ENCODE results near the gene ZNF438.

Gene ZNF438

DNA sequence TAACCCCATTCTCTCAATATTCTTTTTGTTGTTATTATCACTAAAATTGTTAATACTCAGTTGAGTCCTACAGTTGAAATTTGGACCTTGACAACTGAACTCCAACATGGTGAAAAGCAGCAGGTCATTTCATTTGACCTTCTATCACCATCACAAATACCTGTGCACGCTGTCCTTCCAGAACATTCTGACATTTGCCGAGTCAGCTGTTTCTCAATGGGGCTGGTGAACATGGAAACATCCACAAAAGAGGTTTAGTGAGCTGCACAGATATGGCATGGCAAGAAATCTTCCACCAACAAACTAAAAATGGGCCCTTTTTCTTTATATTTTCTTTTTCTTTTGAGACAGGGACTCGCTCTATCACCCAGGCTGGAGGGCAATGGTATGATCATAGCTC is 169.7 kb downstream of the ZNF438 start:
- no peak overlapping the region for H3K4me3 Mint-ChIP-seq
- H3K4me1 Mint-ChIP-seq (ENCODE audit: low read depth), result no peaks in the 10 kb centered on the region
- no peaks in the 10 kb centered on the region for H3K27me3 Mint-ChIP-seq
- no peaks in the 10 kb centered on the region for H3K9me3 Mint-ChIP-seq (ENCODE audit: low read depth)
- H3K36me3 Mint-ChIP-seq, result no peaks in the 10 kb centered on the region
- no peak overlapping the region for H3K27ac Mint-ChIP-seq

DNA sequence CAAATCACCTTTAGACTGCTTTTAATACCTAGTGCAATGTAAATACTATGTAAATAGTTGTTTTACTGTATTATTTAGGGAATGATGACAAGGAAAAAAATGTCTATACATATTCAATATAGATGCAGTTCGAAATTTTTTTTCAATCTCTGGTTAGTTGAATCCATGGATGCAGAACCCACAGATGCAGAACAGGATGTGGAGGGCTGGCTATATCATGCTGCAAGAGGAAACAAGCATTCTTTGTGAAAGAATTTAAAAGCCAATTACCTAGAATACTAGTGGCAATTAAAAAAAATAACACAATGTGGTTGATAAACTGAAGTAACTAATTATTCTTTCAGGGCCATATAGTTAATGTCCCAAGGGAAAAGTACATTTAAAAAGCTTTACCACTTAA is 170.4 kb downstream of the ZNF438 start:
- no peaks in the 10 kb centered on the region for H3K27me3 Mint-ChIP-seq
- H3K4me3 Mint-ChIP-seq, result no peak overlapping the region
- no peak overlapping the region for H3K27ac Mint-ChIP-seq
- H3K9me3 Mint-ChIP-seq (ENCODE audit: low read depth), result no peaks in the 10 kb centered on the region
- H3K36me3 Mint-ChIP-seq, result no peaks in the 10 kb centered on the region
- no peaks in the 10 kb centered on the region for H3K4me1 Mint-ChIP-seq (ENCODE audit: low read depth)

DNA sequence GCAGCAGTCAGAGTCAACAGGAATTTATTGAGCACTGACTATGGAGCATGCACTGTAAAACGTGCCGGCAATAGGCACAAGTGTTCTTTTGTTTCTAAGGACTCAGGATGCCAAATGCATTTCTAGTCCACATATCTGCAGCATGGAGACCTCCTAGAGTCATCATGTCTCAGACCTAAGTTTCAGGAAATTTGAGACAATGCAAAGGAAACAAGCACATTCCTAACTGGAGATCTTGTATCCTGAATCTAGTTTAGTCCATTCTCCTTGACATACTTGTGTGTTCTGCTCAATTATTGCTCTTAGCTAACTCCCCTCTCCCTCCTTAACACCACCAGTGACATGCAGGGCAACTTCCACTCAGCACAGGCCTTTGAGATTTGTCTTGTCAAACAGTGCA is 173.2 kb downstream of the ZNF438 start:
- no peak overlapping the region for H3K4me3 Mint-ChIP-seq
- H3K4me1 Mint-ChIP-seq (ENCODE audit: low read depth), result no peaks in the 10 kb centered on the region
- H3K9me3 Mint-ChIP-seq (ENCODE audit: low read depth), result no peaks in the 10 kb centered on the region
- H3K36me3 Mint-ChIP-seq, result peaks cover 3% of the 10 kb centered on the region
- no peaks in the 10 kb centered on the region for H3K27me3 Mint-ChIP-seq
- no peak overlapping the region for H3K27ac Mint-ChIP-seq

DNA sequence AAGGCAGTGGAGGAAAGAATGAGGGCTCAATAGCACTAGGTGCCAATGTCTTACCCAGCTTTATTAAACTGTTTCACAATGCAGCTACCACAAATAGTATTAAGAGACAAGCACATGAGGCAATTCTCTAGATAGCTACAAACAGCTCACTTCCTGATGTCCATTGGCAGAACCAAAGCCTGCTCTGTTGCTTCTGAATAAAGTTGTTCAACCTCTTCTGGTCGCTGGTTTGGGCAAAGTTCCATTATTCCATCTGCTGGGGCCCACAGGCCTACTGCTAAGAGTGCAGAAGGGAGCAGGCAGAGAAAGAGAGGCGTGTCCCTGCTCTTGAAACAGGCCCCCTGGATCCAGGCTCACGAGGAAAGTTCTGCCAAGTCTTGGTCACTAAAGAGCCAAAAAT is 173.9 kb downstream of the ZNF438 start:
- peaks cover 3% of the 10 kb centered on the region for H3K36me3 Mint-ChIP-seq
- H3K4me3 Mint-ChIP-seq, result no peak overlapping the region
- no peaks in the 10 kb centered on the region for H3K9me3 Mint-ChIP-seq (ENCODE audit: low read depth)
- H3K4me1 Mint-ChIP-seq (ENCODE audit: low read depth), result no peaks in the 10 kb centered on the region
- H3K27ac Mint-ChIP-seq, result no peak overlapping the region
- H3K27me3 Mint-ChIP-seq, result no peaks in the 10 kb centered on the region

DNA sequence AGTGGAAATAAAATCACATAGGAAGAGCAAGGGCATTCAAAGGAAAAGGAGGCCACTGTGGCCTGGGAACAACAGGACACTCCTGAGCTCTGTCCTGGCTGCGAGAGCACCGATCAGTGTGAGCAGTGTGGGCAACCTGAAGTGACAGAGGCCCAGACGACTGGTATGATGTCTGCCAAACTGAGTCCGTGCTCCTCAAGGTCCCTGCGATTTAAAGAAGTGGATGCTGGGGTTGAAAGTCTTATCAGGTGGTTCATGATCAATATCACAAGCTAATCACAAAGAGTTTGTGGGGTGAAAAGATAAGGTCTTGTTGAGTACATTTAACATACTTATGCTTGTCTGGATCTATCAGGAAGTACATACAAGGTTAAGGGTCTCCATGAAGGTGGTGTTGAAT is 176.5 kb downstream of the ZNF438 start:
- H3K27me3 Mint-ChIP-seq, result no peaks in the 10 kb centered on the region
- no peaks in the 10 kb centered on the region for H3K4me1 Mint-ChIP-seq (ENCODE audit: low read depth)
- H3K36me3 Mint-ChIP-seq, result peaks cover 5% of the 10 kb centered on the region
- H3K4me3 Mint-ChIP-seq, result no peak overlapping the region
- no peak overlapping the region for H3K27ac Mint-ChIP-seq
- H3K9me3 Mint-ChIP-seq (ENCODE audit: low read depth), result no peaks in the 10 kb centered on the region

DNA sequence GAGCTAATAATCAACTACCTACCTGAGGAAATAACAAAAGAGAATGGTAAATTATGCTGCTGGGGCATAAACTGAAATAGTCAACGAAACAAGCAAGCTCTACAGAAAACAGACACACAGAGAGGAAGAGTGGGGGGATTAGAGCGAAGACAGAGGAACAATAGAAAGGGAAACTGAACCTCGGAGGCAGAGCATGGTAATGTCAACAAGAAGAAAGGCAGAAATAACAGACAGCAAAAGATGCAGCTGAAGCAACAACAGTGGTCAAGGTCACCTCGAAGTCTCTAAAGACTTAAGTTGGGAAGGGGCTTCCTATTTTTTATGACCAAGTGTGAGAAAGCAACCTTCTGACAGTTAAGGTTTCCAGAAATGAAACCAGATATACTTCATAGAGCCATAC is 177.0 kb downstream of the ZNF438 start:
- H3K27me3 Mint-ChIP-seq, result no peaks in the 10 kb centered on the region
- no peaks in the 10 kb centered on the region for H3K4me1 Mint-ChIP-seq (ENCODE audit: low read depth)
- no peak overlapping the region for H3K27ac Mint-ChIP-seq
- H3K4me3 Mint-ChIP-seq, result no peak overlapping the region
- H3K9me3 Mint-ChIP-seq (ENCODE audit: low read depth), result no peaks in the 10 kb centered on the region
- H3K36me3 Mint-ChIP-seq, result peaks cover 6% of the 10 kb centered on the region

DNA sequence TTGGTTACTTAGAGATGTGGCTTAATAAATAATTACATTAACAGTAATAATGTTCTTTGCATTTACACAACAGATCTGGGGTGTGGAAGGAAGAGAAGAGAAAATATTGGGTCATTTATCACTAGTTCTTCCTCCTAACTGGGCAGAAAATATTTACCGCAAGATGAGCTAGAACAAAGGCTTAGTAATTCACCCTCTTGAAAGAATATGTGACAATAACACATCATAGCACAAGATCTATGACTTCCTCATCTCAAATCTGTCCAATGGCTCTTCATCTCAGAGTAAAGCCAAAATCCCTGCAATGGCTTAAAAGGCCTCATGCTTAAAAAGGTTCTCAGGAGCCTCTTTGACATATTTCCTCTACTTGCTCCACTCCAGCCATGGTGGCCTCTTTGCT is 178.6 kb downstream of the ZNF438 start:
- no peaks in the 10 kb centered on the region for H3K27me3 Mint-ChIP-seq
- no peaks in the 10 kb centered on the region for H3K9me3 Mint-ChIP-seq (ENCODE audit: low read depth)
- no peak overlapping the region for H3K27ac Mint-ChIP-seq
- H3K4me1 Mint-ChIP-seq (ENCODE audit: low read depth), result peaks cover 9% of the 10 kb centered on the region
- H3K4me3 Mint-ChIP-seq, result no peak overlapping the region
- H3K36me3 Mint-ChIP-seq, result peaks cover 18% of the 10 kb centered on the region

DNA sequence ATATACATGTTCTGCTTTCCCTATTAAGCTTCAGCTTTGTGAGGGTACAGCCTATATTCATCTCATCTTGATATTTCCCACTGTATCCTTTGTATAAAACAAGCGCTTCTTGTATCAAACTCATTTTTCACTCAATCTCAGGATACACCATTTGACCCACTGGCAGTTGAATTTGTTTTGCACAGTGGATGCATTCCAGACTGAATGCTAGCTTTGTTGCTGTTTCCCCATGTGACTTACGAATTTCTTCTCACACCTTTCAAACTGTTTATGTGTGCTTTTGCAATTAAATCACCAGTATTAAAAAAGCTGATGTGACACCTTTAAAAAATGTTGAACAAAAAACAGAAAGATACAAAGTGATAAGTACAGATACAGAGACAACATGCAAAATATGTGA is 180.9 kb downstream of the ZNF438 start:
- Mint-ChIP-seq H3K36me3 (peaks cover 20% of the 10 kb centered on the region), H3K4me3 (no peak overlapping the region), H3K4me1 (ENCODE audit: low read depth) (peaks cover 9% of the 10 kb centered on the region), H3K9me3 (ENCODE audit: low read depth) (no peaks in the 10 kb centered on the region), H3K27ac (no peak overlapping the region), H3K27me3 (no peaks in the 10 kb centered on the region)

DNA sequence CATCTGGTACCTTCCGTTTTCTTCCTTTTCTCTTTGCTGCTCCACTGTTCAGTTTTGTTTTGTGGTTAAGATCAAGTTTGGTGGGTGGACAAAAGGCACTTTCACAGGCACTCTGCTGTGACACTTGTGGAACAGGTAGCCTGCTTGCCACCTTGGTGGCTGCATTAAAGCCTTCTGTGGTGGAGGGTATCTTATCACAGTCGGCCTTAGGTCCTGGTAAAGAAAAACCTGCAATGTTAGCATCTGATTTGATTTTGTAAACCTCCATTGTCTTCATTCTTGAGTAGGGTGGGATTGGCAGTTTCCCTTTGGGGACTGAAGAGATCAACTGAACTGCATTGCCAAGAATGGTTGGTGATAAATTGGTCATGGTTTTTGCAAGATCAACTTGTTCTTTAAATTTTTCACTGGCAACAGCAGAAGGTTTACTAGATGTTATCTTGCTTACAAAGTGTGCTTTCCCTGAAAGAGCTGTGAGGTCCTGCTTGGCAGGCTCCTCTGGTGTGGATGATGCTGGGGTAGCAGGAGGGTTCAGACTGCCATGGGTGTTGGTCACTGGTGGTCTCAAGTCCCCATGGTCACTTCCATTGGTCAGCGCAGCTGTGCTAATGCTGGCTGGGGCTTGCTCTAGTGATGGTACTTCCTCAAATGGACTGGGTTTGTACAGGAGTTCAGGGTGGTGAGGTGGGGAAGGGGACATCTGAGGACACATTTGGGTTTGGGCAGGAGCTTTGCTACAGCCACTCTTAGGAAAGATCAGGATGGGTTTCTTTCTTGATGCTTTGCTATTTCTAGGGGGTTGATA is 182.2 kb downstream of the ZNF438 start:
- H3K27me3 Mint-ChIP-seq, result no peaks in the 10 kb centered on the region
- no peak overlapping the region for H3K4me3 Mint-ChIP-seq
- no peak overlapping the region for H3K27ac Mint-ChIP-seq
- H3K36me3 Mint-ChIP-seq, result peaks cover 17% of the 10 kb centered on the region
- H3K4me1 Mint-ChIP-seq (ENCODE audit: low read depth), result peaks cover 9% of the 10 kb centered on the region
- no peaks in the 10 kb centered on the region for H3K9me3 Mint-ChIP-seq (ENCODE audit: low read depth)

DNA sequence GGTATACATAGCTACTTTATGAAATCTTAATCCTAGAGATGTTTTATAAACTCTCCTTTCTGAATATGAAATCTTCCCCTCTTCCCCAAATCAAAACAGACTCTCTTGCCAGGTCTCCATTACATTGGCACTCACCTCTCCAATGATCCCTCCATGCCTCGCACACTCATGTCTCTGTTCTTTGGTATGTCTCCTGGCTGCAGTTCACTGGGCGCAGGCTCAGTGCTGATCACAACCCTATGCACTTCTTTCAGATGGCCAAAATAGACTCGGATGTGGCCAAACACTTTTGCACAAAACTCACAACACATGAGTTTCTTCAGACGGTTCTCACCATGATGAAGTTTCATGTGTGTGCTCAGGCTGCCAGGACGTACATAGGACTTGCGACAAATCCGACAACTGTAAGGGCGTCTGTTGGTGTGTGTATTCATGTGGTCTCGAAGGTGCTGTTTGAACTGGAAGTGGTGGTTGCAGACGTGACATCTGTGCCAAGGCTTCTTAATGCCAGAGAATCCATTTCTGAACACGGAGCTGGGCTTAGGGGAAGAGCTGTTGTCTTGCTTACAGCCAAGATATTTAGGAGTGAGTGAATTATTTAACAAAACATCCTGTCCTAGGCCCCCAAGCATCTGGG is 183.2 kb downstream of the ZNF438 start:
- Mint-ChIP-seq H3K4me3 (no peak overlapping the region), H3K27me3 (no peaks in the 10 kb centered on the region), H3K4me1 (ENCODE audit: low read depth) (peaks cover 9% of the 10 kb centered on the region), H3K36me3 (peaks cover 17% of the 10 kb centered on the region), H3K9me3 (ENCODE audit: low read depth) (no peaks in the 10 kb centered on the region), H3K27ac (no peak overlapping the region)

DNA sequence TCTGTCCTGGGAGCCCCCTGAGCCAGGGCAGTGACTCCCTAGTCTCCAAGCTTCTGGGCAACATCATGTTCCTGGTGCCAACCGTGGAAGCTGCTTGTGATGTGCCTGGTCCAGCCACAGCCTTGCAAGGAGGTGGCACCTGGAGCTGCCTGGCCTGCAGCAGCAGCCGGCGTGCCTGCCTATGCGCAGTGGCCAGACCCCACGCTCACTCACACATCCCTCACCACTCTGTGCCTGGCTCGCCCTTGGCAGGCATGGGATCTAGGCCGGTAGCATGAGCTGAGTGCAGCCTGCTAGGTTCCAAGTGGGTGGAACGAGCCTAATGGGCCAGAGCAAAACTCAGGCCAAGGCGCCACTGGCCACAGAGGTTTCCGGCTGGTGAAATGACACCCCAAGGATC is 184.0 kb downstream of the ZNF438 start:
- no peaks in the 10 kb centered on the region for H3K27me3 Mint-ChIP-seq
- peaks cover 9% of the 10 kb centered on the region for H3K4me1 Mint-ChIP-seq (ENCODE audit: low read depth)
- H3K27ac Mint-ChIP-seq, result no peak overlapping the region
- no peak overlapping the region for H3K4me3 Mint-ChIP-seq
- H3K9me3 Mint-ChIP-seq (ENCODE audit: low read depth), result no peaks in the 10 kb centered on the region
- H3K36me3 Mint-ChIP-seq, result peaks cover 17% of the 10 kb centered on the region

DNA sequence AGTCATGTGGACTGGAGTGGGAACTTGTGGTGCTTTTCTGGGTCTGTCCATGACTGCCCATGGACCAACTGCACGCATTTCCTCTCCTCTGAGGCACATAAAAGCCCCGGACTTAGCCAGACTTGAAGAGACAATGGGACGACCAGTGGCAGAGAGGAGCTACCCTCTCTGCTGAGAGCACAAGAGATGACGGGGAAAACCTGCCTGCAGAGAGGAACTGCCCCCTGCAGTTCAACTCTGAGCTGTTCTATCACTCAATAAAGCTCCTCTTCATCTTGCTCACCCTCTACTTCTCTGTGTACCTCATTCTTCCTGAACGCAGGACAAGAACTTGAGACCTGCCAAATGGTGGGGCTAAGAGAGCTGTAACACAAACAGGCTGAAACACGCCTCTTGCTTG is 184.5 kb downstream of the ZNF438 start:
- peaks cover 9% of the 10 kb centered on the region for H3K4me1 Mint-ChIP-seq (ENCODE audit: low read depth)
- no peaks in the 10 kb centered on the region for H3K9me3 Mint-ChIP-seq (ENCODE audit: low read depth)
- no peaks in the 10 kb centered on the region for H3K27me3 Mint-ChIP-seq
- peaks cover 17% of the 10 kb centered on the region for H3K36me3 Mint-ChIP-seq
- no peak overlapping the region for H3K27ac Mint-ChIP-seq
- H3K4me3 Mint-ChIP-seq, result no peak overlapping the region

DNA sequence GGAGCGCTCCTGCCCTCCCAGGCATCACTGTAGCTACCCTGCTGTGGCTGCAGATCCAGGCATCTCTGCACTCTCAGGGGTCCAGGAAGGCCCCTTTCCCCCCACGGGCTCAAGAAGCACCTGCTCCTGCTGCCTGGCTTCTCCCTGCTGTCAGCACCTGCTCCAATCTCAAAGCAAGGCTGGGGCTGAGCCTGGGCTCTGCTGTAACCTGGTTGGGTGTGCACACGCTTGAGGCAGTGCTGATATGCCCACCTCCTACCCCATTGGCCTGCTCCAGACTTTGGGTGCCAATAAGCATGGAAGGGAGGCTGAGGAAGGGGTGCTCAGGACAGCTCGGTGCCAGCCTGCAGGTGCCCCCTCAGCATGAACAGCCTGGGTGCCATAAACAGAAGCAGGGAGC is 185.0 kb downstream of the ZNF438 start:
- Mint-ChIP-seq H3K4me3 (no peak overlapping the region), H3K27me3 (no peaks in the 10 kb centered on the region), H3K9me3 (ENCODE audit: low read depth) (no peaks in the 10 kb centered on the region), H3K36me3 (peaks cover 17% of the 10 kb centered on the region), H3K27ac (no peak overlapping the region), H3K4me1 (ENCODE audit: low read depth) (peaks cover 9% of the 10 kb centered on the region)

DNA sequence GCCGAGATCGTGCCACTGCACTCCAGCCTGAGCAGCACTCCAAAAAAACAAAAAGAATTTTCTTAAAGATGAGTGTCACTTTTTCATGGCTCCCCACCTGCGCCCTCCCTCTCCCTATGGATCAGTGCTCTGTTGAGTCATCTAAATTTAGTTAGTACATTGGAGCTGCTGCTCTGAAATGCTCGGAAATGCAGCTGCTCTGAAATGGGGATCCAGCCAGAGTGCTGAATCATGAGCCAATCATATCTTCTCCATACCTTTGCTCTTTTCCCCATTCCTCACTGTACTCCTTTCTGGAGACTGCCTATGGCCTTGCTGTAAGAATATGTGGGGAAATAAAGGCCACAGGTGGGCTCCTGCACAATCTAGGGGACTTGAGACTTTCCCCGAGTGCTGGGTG is 188.8 kb downstream of the ZNF438 start:
- Mint-ChIP-seq H3K27ac (no peak overlapping the region), H3K4me3 (no peak overlapping the region), H3K4me1 (ENCODE audit: low read depth) (no peaks in the 10 kb centered on the region), H3K27me3 (no peaks in the 10 kb centered on the region), H3K9me3 (ENCODE audit: low read depth) (no peaks in the 10 kb centered on the region), H3K36me3 (peaks cover 3% of the 10 kb centered on the region)

DNA sequence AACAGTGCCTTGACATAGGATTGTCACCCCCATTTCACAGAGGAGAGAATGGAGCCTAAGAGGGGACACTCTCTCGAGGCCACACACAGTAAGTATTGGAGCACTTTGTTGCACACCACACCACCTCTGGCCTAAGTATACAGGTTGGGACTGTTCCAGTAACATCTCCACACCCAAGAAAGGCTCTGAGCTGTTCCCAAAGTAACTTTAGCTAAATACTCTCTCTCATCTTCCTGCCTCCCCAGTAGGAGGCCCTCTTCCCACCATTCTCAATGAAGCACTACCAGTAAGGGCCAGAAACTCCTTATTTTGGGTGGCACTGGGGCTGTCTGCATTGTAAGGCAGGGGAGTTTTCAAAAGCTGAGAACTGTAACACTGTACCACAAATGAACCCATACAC is 189.5 kb downstream of the ZNF438 start:
- no peak overlapping the region for H3K27ac Mint-ChIP-seq
- H3K9me3 Mint-ChIP-seq (ENCODE audit: low read depth), result no peaks in the 10 kb centered on the region
- H3K4me1 Mint-ChIP-seq (ENCODE audit: low read depth), result no peaks in the 10 kb centered on the region
- H3K36me3 Mint-ChIP-seq, result peaks cover 5% of the 10 kb centered on the region
- no peaks in the 10 kb centered on the region for H3K27me3 Mint-ChIP-seq
- no peak overlapping the region for H3K4me3 Mint-ChIP-seq
